Endothelial cell of umbilical vein (primary cell): ENCODE measurements around the gene FTO.

Experiments used
- EZH2 ChIP-seq: IDR thresholded peaks from 2 replicates; pipeline ENCODE4 v1.6.1; 2012; ENCODE audit warnings: borderline replicate concordance, low read depth, mild to moderate bottlenecking, moderate library complexity, low read length, inconsistent platforms; ENCODE audit not compliant: severe bottlenecking
- FOS ChIP-seq: IDR thresholded peaks from 2 replicates; pipeline ENCODE4 v1.6.1; 2011; ENCODE audit warnings: mild to moderate bottlenecking, low read length, moderate library complexity, borderline replicate concordance; ENCODE audit not compliant: insufficient read depth
- GATA2 ChIP-seq: IDR thresholded peaks from 2 replicates; pipeline ENCODE4 v1.7.0; 2011; ENCODE audit warnings: low read depth, mild to moderate bottlenecking, moderate library complexity, mixed read lengths, low read length; ENCODE audit not compliant: insufficient read length, insufficient read depth
- MYC ChIP-seq: IDR thresholded peaks from one replicate; pipeline ENCODE4 v1.6.1; 2011; ENCODE audit warnings: mild to moderate bottlenecking, low read depth, low read length
- POLR2A ChIP-seq: IDR thresholded peaks from 2 replicates; pipeline ENCODE4 v1.6.1; 2012; ENCODE audit warnings: low read depth, mild to moderate bottlenecking, control low read depth, low read length
- TF ChIP-seq, protein P1 (sequence below), 2 donors: IDR thresholded peaks; 1 replicate in 1 of 2; 2 replicates in 1 of 2; pipeline ENCODE4 v1.5.1; 2011; ENCODE audit warnings: low read length in 2 of 2, mild to moderate bottlenecking in 2 of 2, moderate library complexity in 2 of 2, control low read depth in 1 of 2, inconsistent platforms in 1 of 2, low read depth in 1 of 2; ENCODE audit not compliant: insufficient read depth in 1 of 2; ENCODE audit errors: extremely low read depth in 1 of 2
- TF ChIP-seq, protein P2 (sequence below): IDR thresholded peaks from 2 replicates; pipeline ENCODE4 v1.6.1; 2011; ENCODE audit not compliant: insufficient read depth, insufficient read length

DNA sequence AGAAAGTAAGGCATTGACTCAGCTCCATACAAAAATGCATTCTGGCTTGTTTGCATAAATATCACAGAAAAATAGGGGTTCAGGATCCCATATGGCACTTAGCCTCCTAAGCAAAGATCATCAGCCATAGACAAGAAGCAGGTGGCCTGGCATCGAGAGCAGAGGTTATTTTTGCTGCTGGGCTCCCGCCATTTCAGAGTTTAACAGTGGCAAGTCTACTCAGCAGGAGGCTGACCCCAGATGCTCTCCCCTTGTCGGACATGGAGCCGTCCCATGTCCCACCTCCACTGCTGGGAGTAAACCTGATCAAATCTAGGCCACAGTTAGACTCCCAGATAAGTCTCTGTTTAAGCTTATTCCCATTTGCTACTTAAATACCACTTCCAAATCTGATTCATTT lies 269.1 kb downstream of the FTO start:
- TF ChIP-seq, protein P1, sequence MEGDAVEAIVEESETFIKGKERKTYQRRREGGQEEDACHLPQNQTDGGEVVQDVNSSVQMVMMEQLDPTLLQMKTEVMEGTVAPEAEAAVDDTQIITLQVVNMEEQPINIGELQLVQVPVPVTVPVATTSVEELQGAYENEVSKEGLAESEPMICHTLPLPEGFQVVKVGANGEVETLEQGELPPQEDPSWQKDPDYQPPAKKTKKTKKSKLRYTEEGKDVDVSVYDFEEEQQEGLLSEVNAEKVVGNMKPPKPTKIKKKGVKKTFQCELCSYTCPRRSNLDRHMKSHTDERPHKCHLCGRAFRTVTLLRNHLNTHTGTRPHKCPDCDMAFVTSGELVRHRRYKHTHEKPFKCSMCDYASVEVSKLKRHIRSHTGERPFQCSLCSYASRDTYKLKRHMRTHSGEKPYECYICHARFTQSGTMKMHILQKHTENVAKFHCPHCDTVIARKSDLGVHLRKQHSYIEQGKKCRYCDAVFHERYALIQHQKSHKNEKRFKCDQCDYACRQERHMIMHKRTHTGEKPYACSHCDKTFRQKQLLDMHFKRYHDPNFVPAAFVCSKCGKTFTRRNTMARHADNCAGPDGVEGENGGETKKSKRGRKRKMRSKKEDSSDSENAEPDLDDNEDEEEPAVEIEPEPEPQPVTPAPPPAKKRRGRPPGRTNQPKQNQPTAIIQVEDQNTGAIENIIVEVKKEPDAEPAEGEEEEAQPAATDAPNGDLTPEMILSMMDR (IDR thresholded peaks at IDR 0.05; ENCODE audit: extremely low read depth in 1 of 2, insufficient read depth in 1 of 2, low read depth in 1 of 2, low read length in 2 of 2), result no peak
- no peak for TF ChIP-seq EZH2
- TF ChIP-seq, protein P2, sequence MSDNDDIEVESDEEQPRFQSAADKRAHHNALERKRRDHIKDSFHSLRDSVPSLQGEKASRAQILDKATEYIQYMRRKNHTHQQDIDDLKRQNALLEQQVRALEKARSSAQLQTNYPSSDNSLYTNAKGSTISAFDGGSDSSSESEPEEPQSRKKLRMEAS, result no peak
- no peak for TF ChIP-seq POLR2A
- TF ChIP-seq MYC, result no peak
- TF ChIP-seq FOS, result no peak
- no peak for TF ChIP-seq GATA2
